LNCaP clone FGC (cell line): Measurements from ENCODE around the gene TGM1.
"Not testable (repeated sequence)": the region's sequence is repeated elsewhere in the genome, so short reads cannot be mapped to it uniquely, and the experiment has no call there.

Source experiments
- DNase-seq: peaks from one replicate; pipeline ENCODE4 v3.0.0-alpha.2; 2011; ENCODE audit warnings: low read depth
- H3K4me3 ChIP-seq: 2 replicates; pipeline ENCODE4 v1.5.1; 2011; ENCODE audit warnings: mild to moderate bottlenecking, low read depth, low read length, control low read depth
- CTCF ChIP-seq: IDR thresholded peaks from 2 replicates; pipeline ENCODE4 v1.5.1; 2012; ENCODE audit warnings: mild to moderate bottlenecking; ENCODE audit not compliant: control insufficient read depth, insufficient read depth; ENCODE audit errors: extremely low read depth

TGM1 gene

DNA sequence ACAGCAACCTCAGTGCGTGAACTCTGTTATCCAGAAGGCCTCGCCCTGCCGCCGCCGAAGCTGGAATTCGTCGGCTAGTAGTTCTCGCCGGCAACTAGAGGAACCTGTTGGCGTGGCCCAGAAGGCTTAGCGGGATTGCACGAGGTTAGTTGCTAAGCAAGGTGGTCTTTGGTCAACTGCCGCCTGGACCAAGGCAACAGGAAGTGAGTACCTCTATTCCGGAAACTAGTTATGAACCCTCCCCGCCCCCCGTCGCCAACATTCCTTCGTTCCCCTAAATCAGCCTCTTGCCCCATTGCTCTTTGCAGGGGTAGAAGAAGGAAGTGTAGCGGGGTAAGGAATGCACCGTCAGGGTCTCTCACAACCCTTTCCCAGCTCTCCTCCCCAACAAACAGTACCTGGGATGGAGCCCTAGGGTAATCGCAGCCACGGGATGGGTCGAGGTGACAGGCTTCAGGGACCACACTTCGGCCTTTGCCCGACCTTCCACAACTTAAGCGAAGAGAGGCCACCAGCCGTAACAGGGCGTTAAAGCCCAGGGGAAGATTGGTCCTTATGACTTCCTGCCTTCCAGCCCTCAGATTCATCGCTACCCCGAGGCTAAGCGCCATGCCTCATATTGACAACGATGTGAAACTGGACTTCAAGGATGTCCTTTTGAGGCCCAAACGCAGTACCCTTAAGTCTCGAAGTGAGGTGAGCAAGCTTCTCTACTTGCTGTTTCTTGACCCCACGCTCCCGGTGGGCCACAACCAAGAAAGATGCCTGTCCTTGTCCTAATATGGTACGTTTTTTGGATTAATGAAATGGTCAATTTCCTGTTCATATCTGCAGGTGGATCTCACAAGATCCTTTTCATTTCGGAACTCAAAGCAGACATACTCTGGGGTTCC lies 30.1 kb downstream of the TGM1 start, which contains the start of gene GMPR2:
Gene GMPR2, plus strand, starts transcription at position 285 of the 893 bp plus-strand sequence. Its CDS starts 325 bp downstream, at position 610.
- DNase-seq, result no peak
- peak within 1 kb of the TSS; percentile 80 for H3K4me3 ChIP-seq
- no peak for TF ChIP-seq CTCF

- no peak for TF ChIP-seq CTCF
- peak within 1 kb of the TSS; percentile 80 for H3K4me3 ChIP-seq
- DNase-seq, result peak; percentile 82
These were observed 30.8 kb downstream of the TGM1 start, which contains the start of gene NEDD8 for GRCh38 chr14:24232121-24232644. NEDD8 (minus strand) TSS chr14:24232367; CDS start chr14:24232267, 100 bp downstream.

DNA sequence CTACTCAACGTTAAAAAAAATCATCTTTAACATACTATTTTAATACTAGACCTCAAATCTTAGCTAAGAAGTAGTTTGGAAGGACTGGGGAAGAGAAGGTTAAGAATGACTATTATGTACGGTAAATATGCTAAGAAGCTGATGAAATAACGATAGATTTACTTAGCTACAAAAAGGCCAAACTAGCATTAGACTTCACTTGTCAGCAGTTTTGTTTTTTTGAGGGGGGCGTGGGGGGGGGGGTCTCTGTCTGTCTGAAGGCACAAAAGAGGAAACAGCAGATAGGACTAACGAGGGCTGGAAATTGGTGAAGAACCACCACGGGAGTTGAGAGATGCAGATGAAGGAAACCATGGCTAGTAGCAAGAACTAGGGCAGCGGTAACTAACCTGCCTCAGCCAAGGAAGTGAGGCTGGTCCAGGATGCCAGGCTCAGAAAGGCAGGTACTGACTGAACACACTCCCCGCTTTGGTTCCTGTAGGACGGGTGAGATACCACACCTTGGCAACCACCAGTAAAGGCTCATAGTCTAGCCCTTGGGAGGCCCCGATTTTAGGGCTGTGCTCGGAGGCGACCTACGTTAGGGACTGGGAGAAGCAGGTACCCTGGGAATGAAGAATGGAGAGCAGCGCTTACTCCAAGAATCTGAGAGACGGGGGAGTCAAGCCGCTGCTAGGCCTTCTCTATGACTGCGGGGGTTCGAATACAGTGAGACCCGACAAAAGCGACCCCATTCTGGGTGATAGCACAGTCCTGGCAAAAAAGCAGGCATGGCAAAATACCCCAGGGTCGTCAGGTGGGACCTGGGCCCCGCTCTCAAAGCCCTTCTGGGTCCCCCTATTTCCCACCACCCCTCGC lies 31.5 kb downstream of the TGM1 start:
- DNase-seq, result no peak
- TF ChIP-seq CTCF, result no peak
- H3K4me3 ChIP-seq, result peak overlapping the region; percentile 80

DNA sequence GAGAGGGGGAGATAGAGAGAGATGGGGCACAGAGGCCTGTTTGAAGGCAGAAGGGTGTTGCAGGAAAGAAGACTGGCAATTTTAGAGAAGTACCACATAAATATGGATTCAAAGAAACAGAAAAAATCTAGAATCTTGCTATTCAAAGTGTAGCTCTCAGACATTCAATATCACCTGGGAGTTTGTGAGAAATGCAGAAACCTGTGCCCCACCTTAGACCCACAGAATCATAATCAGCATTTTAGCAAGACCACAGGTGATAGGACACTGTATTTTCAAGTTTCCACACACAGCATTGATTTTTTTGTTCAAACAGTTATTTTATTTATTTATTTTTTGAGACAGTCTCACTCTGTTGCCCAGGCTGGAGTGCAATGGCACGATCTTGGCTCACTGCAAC lies 34.1 kb downstream of the TGM1 start:
- H3K4me3 ChIP-seq, result no peak overlapping the region
- no peak for TF ChIP-seq CTCF
- no peak for DNase-seq

GRCh38 chr14:24226473-24226872 lies 36.5 kb downstream of the TGM1 start:
- no peak overlapping the region for H3K4me3 ChIP-seq
- TF ChIP-seq CTCF, result no peak
- DNase-seq, result no peak

- H3K4me3 ChIP-seq, result no peak overlapping the region
- no peak for TF ChIP-seq CTCF
- DNase-seq, result no peak
These were observed 38.3 kb downstream of the TGM1 start for GRCh38 chr14:24224618-24225071.

DNA sequence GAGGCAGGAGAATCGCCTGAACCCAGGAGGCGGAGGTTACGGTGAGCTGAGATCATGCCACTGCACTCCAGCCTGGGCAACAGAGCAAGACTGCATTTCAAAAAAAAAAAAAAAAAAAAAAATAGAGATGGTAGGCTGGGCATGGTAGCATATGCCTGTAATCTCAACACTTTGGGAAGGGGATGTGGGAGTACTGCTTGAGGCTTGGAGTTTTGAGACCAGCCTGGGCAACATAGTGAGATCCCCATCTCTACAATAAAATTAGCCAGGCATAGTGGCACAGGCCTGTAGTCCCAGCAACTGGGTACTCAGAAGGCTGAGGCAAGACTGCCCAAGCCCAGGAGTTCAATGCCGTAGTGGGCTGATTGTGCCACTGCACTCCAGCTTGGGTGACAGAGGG lies 40.0 kb downstream of the TGM1 start:
- DNase-seq, H3K4me3 ChIP-seq: not testable (repeated sequence)
